Measurements from ENCODE around the gene PODN.

- TF ChIP-seq JUN (IDR thresholded peaks at IDR 0.05; ENCODE audit: borderline replicate concordance, insufficient read depth, insufficient read length, low read depth), result no peak
- TF ChIP-seq CTCF (IDR thresholded peaks at IDR 0.05; ENCODE audit: extremely low read depth in 1 of 2, insufficient read depth in 1 of 2, low read depth in 1 of 2, low read length in 2 of 2), result no peak
- TF ChIP-seq MAX (IDR thresholded peaks at IDR 0.05; ENCODE audit: insufficient read depth, insufficient read length), result no peak
- TF ChIP-seq POLR2A (IDR thresholded peaks at IDR 0.05; ENCODE audit: low read depth, low read length), result no peak
- TF ChIP-seq EZH2 (IDR thresholded peaks at IDR 0.05; ENCODE audit: borderline replicate concordance, low read depth, low read length, severe bottlenecking), result no peak
- no peak for TF ChIP-seq POLR2AphosphoS5 (IDR thresholded peaks at IDR 0.05; ENCODE audit: insufficient read depth, low read depth, low read length)
- no peak for TF ChIP-seq GATA2 (IDR thresholded peaks at IDR 0.05; ENCODE audit: insufficient read depth, insufficient read length, low read depth, low read length)
- TF ChIP-seq FOS (IDR thresholded peaks at IDR 0.05; ENCODE audit: borderline replicate concordance, insufficient read depth, low read length), result no peak
- TF ChIP-seq MYC (IDR thresholded peaks at IDR 0.05; ENCODE audit: low read depth, low read length), result no peak
These were observed 9.9 kb downstream of the PODN start for GRCh38 chr1:53071915-53072314.
